Gastroesophageal sphincter (tissue), 4 donors: Measurements from ENCODE around the gene KCNK4. TPM values are rescaled to one million over a fixed set of nuclear protein-coding genes. Genes with fewer than 3 reads are reported as not detected.

Source experiments
- ATAC-seq: fragments of 150-250 bp; one replicate; pipeline ENCODE4 v1.9.1; 2016; ENCODE audit warnings: mild to moderate bottlenecking, moderate library complexity
- H3K27ac ChIP-seq, 4 donors: fragments of 200-600 bp; sonication (generic) in 3 of 4; 1 replicate in 3 of 4; 2 replicates in 1 of 4; pipeline ENCODE4 v1.5.1; 2016 to 2019
- H3K27me3 ChIP-seq: fragments of 200-600 bp; sonication (generic); one replicate; pipeline ENCODE4 v1.5.1; 2019
- H3K36me3 ChIP-seq, 2 donors: fragments of 200-600 bp; sonication (generic); one replicate each; pipeline ENCODE4 v1.5.1; 2019; ENCODE audit warnings: control low read depth in 1 of 2
- H3K4me1 ChIP-seq, 3 donors: fragments of 200-600 bp; sonication (generic); 1 replicate in 2 of 3; 2 replicates in 1 of 3; pipeline ENCODE4 v1.5.1; 2016 to 2019; ENCODE audit warnings: control low read depth in 2 of 3
- H3K4me3 ChIP-seq, 2 donors: fragments of 200-600 bp; sonication (generic); one replicate each; pipeline ENCODE4 v1.5.1; 2019; ENCODE audit warnings: mild to moderate bottlenecking in 1 of 2, moderate library complexity in 1 of 2
- H3K9me3 ChIP-seq, 3 donors: fragments of 200-600 bp; sonication (generic); one replicate each; pipeline ENCODE4 v1.5.1; 2017 to 2019; ENCODE audit warnings: control low read depth in 2 of 3
- CTCF ChIP-seq, 4 experiments: fragments of 200-600 bp in 2 of 4; fragments of 450-650 bp in 2 of 4; sonication (generic) in 1 of 4; IDR thresholded peaks; one replicate each; pipeline ENCODE4 v1.5.1; 2017 to 2019; ENCODE audit warnings: antibody characterized with exemption in 4 of 4, mild to moderate bottlenecking in 2 of 4, moderate library complexity in 2 of 4
- EP300 ChIP-seq: sonication (generic); formaldehyde crosslinking; IDR thresholded peaks from one replicate; pipeline ENCODE4 v1.6.1; 2017; ENCODE audit warnings: antibody characterized with exemption, mild to moderate bottlenecking
- POLR2A ChIP-seq, 2 donors: fragments of 450-650 bp; IDR thresholded peaks; one replicate each; pipeline ENCODE4 v1.6.1; 2017; ENCODE audit warnings: antibody characterized with exemption in 2 of 2, mild to moderate bottlenecking in 2 of 2, moderate library complexity in 1 of 2
- POLR2AphosphoS5 ChIP-seq: sonication (generic); formaldehyde crosslinking; IDR thresholded peaks from one replicate; pipeline ENCODE4 v1.6.1; 2017; ENCODE audit warnings: antibody characterized with exemption
- WGBS, 2 donors: methylation state at CpG; one replicate each; pipeline ENCODE4 v1.1.5; 2018; ENCODE audit warnings: low coverage in 1 of 2; 5-methylcytosine and 5-hydroxymethylcytosine counted together
- total RNA-seq, 4 donors: library from RNA; depleted of rRNA; stranded (reverse); fragments of >200 nt; gene quantifications; one replicate each; pipeline ENCODE4 v1.1.0, GENCODE V29; 2016

KCNK4 gene
- total RNA-seq, 4 donors from 2014 or later, result 0.31 TPM; not detected in 3

GRCh38 chr11:64258356-64258755 lies 32.7 kb upstream of the KCNK4 start:
- Histone ChIP-seq H3K9me3 (no peaks in the 10 kb centered on the region), H3K27ac (no peak overlapping the region), H3K36me3 (peaks cover 0 to 90% of the 10 kb centered on the region in 2 donors), H3K27me3 (no peaks in the 10 kb centered on the region), H3K4me3 (no peak overlapping the region), H3K4me1 (peaks cover 0 to 11% (median 4%) of the 10 kb centered on the region in 3 donors)
- no peak for ATAC-seq
- WGBS, 2 donors, result 91% methylated on average over 14 of the region's 24 CpGs; no CpG with 5 or more reads in 1 of the 2 donors
- TF ChIP-seq EP300 (no peak), POLR2A (IDR thresholded peaks at IDR 0.05) (no peak), POLR2AphosphoS5 (no peak), CTCF (IDR thresholded peaks at IDR 0.05) (no peak)

DNA sequence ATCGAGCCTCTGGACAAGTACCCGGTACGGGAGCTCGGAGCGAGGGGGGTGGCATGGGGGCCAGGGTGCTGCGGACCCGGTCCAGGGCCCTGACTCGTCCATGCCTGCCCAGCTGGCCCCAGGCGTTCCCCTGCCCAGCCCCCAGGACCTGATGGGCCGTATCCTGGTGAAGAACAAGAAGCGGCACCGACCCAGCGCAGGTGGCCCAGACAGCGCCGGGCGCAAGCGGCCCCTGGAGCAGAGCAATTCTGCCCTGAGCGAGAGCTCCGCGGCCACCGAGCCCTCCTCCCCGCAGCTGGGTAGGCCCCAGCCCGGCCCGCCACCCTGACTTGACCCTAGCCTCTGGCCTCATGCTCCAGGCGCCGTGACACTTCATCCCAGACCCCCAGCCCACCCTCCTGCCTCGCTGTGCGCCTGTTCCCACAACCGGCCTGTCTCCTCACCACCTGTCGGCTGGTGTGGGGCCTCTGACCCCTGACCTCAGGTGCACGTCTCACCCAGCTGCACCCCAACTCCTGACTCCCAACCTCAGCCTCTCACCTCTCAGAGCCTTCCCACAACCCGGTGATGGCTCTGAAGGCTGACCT lies 32.1 kb upstream of the KCNK4 start:
- 20 to 87% methylated on average over 1 to 7 of the region's 32 CpGs for WGBS, 2 donors
- peaks cover 0 to 97% of the 10 kb centered on the region in 2 donors for H3K36me3 ChIP-seq
- TF ChIP-seq EP300 (no peak), POLR2AphosphoS5 (no peak), POLR2A (IDR thresholded peaks at IDR 0.05) (no peak), CTCF (IDR thresholded peaks at IDR 0.05) (no peak)

DNA sequence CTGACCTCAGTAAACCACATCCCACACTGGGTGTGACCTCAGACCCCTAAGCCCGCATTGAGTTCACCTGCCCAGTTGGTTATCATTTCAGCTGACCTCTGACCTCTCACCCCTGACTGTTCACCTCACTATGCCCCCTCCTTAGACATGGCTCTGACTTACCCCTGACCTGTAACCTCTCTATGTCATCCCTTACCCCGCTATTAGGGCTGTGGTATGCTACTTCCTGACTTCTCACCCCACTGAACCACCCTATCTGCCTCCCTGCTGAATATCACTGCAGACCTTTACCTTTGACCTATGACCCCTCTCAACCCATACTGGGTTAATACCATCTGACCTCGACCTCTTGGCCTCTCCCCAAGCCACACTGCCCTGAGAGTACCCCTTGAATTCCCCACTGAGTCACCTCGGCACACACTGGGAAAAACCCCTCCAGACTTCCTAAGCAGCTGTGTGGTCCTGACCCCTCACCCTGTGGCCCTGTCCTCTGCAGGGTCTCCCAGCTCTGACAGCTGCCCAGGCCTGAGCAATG lies 31.5 kb upstream of the KCNK4 start:
- Histone ChIP-seq H3K36me3 (peaks cover 0 to 98% of the 10 kb centered on the region in 2 donors), H3K4me3 (no peak overlapping the region), H3K4me1 (no peaks in the 10 kb centered on the region), H3K9me3 (no peaks in the 10 kb centered on the region), H3K27me3 (no peaks in the 10 kb centered on the region), H3K27ac (no peak overlapping the region)
- 76 to 93% methylated on average over 2 to 4 of the region's 4 CpGs for WGBS, 2 donors
- TF ChIP-seq POLR2AphosphoS5 (no peak), POLR2A (IDR thresholded peaks at IDR 0.05) (no peak)
- ATAC-seq, result no peak

More for the DNA sequence above, 32.1 kb upstream of the KCNK4 start:
- H3K9me3 ChIP-seq, result no peaks in the 10 kb centered on the region
- no peak for ATAC-seq
- no peak overlapping the region for H3K27ac ChIP-seq
- no peaks in the 10 kb centered on the region for H3K27me3 ChIP-seq
- peaks cover 0 to 4% (median 0%) of the 10 kb centered on the region in 3 donors for H3K4me1 ChIP-seq
- no peak overlapping the region for H3K4me3 ChIP-seq

DNA sequence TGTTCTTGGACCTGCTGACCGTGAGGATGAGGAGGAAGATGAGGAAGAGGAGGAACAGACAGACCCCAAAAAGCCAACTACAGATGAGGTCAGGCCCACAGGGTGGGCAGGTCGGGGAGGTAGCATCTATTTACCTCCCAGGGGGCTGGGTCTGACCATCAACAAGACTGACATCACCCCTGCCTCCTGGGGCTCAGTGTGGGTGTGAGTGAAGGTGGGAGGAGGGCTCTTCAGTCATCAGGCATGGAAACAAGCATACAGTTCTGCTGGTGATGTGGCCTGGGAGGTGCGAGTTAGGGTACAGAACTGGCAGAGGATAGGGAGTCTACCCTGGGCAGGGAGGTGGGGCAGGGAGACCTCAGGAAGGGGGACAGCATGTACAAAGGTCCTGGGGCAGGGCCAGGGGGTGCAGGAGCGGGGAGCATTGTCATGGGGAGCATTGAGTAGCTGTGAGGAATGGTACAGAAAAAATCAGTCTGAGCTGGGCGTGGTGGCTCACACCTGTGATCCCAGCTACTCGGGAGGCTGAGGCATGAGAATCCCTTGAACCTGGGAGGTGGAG lies 30.9 kb upstream of the KCNK4 start:
- ATAC-seq, result no peak
- 97 to 100% methylated on average over 3 to 4 of the region's 6 CpGs for WGBS, 2 donors
- no peak overlapping the region for H3K27ac ChIP-seq
- TF ChIP-seq POLR2A (IDR thresholded peaks at IDR 0.05) (no peak), POLR2AphosphoS5 (no peak), CTCF (IDR thresholded peaks at IDR 0.05) (no peak), EP300 (no peak)
- H3K27me3 ChIP-seq, result no peaks in the 10 kb centered on the region
- H3K4me3 ChIP-seq, result no peak overlapping the region
- H3K9me3 ChIP-seq, result no peaks in the 10 kb centered on the region
- H3K36me3 ChIP-seq, result peaks cover 0 to 98% of the 10 kb centered on the region in 2 donors
- H3K4me1 ChIP-seq, result no peaks in the 10 kb centered on the region

DNA sequence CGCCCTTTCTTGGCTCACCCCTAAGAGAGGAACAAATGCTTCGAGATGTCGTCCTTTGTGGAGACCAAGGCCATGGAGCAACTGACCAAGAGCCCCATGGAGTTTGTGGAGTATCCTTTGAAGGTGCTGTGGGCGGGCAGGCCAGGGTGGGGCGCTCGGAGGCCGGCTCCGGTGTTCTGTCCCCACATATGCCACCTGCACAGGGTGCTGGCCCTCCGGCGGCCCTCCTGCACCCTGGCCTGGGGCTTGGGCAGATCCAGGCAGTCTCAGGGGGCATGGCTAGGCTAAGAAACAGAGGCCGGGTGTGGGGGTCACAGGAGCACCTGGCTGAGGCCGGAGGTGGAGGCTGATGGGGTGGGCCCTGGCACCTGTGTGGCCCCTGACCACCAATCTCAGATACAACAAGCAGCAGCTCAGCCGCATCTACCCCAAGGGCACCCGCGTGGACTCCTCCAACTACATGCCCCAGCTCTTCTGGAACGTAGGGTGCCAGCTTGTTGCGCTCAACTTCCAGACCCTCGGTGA lies 29.5 kb upstream of the KCNK4 start:
- Histone ChIP-seq H3K4me1 (no peaks in the 10 kb centered on the region), H3K27ac (no peak overlapping the region), H3K36me3 (peaks cover 0 to 98% of the 10 kb centered on the region in 2 donors), H3K9me3 (no peaks in the 10 kb centered on the region), H3K27me3 (no peaks in the 10 kb centered on the region), H3K4me3 (no peak overlapping the region)
- ATAC-seq, result no peak
- WGBS, 2 donors, result 76% methylated on average over 5 of the region's 18 CpGs; no CpG with 5 or more reads in 1 of the 2 donors
- TF ChIP-seq POLR2A (IDR thresholded peaks at IDR 0.05) (no peak), POLR2AphosphoS5 (no peak), EP300 (no peak)
